Measurements from ENCODE around the gene FOXM1.

- no peak for TF ChIP-seq CTCF (IDR thresholded peaks at IDR 0.05; ENCODE audit: borderline replicate concordance, extremely low read depth, low read length, poor library complexity, severe bottlenecking)
- no peak for TF ChIP-seq EZH2 (IDR thresholded peaks at IDR 0.05; ENCODE audit: borderline replicate concordance, low read depth, low read length, severe bottlenecking)
These were observed 45.4 kb upstream of the FOXM1 start for GRCh38 chr12:2922329-2922728.
